HT-29 (cell line): ENCODE results near the gene GRIN2A. TPM values are rescaled to one million over a fixed set of nuclear protein-coding genes. Genes with fewer than 3 reads are reported as not detected.

Source experiments
- DNase-seq: peaks from one replicate; pipeline ENCODE4 v3.0.0-alpha.2; 2015; ENCODE audit warnings: low spot score
- total RNA-seq: library from RNA; depleted of rRNA; stranded (reverse); fragments of >200 nt; shearing (Covaris generic); gene quantifications from 2 replicates; pipeline ENCODE4 v1.2.3, GENCODE V29; 2014

The GRIN2A gene
- total RNA-seq, 1 experiment from 2014 or later: not detected

GRCh38 chr16:9860876-9861275 lies 321.4 kb downstream of the GRIN2A start:
- DNase-seq: no peak

- DNase-seq: no peak
Measured at GRCh38 chr16:9859701-9860327, 322.4 kb downstream of the GRIN2A start.

GRCh38 chr16:9854675-9855074 lies 327.6 kb downstream of the GRIN2A start:
- no peak for DNase-seq

- DNase-seq: no peak
Measured at GRCh38 chr16:9852003-9852402, 330.2 kb downstream of the GRIN2A start.

GRCh38 chr16:9850817-9851216 lies 331.4 kb downstream of the GRIN2A start:
- no peak for DNase-seq

GRCh38 chr16:9849697-9850245 lies 332.5 kb downstream of the GRIN2A start:
- no peak for DNase-seq

- DNase-seq: no peak
Measured at GRCh38 chr16:9847146-9847545, 335.1 kb downstream of the GRIN2A start.

- DNase-seq: no peak
Measured at GRCh38 chr16:9846362-9847099, 335.7 kb downstream of the GRIN2A start.

GRCh38 chr16:9845661-9846361 lies 336.4 kb downstream of the GRIN2A start:
- no peak for DNase-seq

GRCh38 chr16:9844361-9844760 lies 337.9 kb downstream of the GRIN2A start:
- DNase-seq: no peak

GRCh38 chr16:9843424-9844018 lies 338.7 kb downstream of the GRIN2A start:
- no peak for DNase-seq

GRCh38 chr16:9840761-9841665 lies 341.2 kb downstream of the GRIN2A start:
- no peak for DNase-seq

- DNase-seq: no peak
Measured at GRCh38 chr16:9837481-9837880, 344.7 kb downstream of the GRIN2A start.

GRCh38 chr16:9836118-9836736 lies 346.0 kb downstream of the GRIN2A start:
- DNase-seq: peak; percentile 33

- no peak for DNase-seq
Measured at GRCh38 chr16:9827062-9827752, 355.0 kb downstream of the GRIN2A start.

- no peak for DNase-seq
Measured at GRCh38 chr16:9826656-9827055, 355.6 kb downstream of the GRIN2A start.

- no peak for DNase-seq
Measured at GRCh38 chr16:9824200-9825068, 357.8 kb downstream of the GRIN2A start.

- DNase-seq: no peak
Measured at GRCh38 chr16:9823510-9823909, 358.7 kb downstream of the GRIN2A start.

- no peak for DNase-seq
Measured at GRCh38 chr16:9821970-9822369, 360.3 kb downstream of the GRIN2A start.
